ENCODE results near the gene COL4A3. TPM values are rescaled to one million over a fixed set of nuclear protein-coding genes. Genes with fewer than 3 reads are reported as not detected.

COL4A3 gene
- total and polyA plus RNA-seq, 11 donors: 0.55 to 6.9 (median 1.9) TPM

GRCh38 chr2:227127201-227127600 lies 37.2 kb upstream of the COL4A3 start:
- intact Hi-C loops (cut with DNase I): loop anchor here in 1 of 10 donors (1.0 kb wide), 1 partner anchor 111 kb away; no protein-coding TSS in a partner anchor
- TF ChIP-seq CTCF (IDR thresholded peaks at IDR 0.05) (no peak), POLR2A (IDR thresholded peaks at IDR 0.05) (no peak)
- H3K9me3 ChIP-seq: no peaks in the 10 kb centered on the region
- H3K4me3 ChIP-seq: no peak overlapping the region
- DNase-seq (no peak), ATAC-seq (peak in 3 of 4 donors; percentile 18 to 30 (median 23))
- peaks cover 0 to 8% (median 0%) of the 10 kb centered on the region in 12 donors for H3K4me1 ChIP-seq
- 41 to 49% (median 42%) methylated on average over 8 of the region's 8 CpGs for WGBS, 4 donors
- H3K27ac ChIP-seq: no peak overlapping the region
- H3K36me3 ChIP-seq: peaks cover 0 to 4% (median 0%) of the 10 kb centered on the region in 9 donors
- peaks cover 0 to 3% (median 0%) of the 10 kb centered on the region in 9 donors for H3K27me3 ChIP-seq

- no peak overlapping the region for H3K27ac ChIP-seq
- no peak for TF ChIP-seq CTCF (IDR thresholded peaks at IDR 0.05)
- TF ChIP-seq POLR2A (IDR thresholded peaks at IDR 0.05): no peak
- WGBS, 4 donors: 86 to 95% (median 89%) methylated on average over 8 of the region's 8 CpGs
- intact Hi-C loops (cut with DNase I): loop anchor here (1.0 to 10.0 kb wide), 4 partner anchors 42 to 634 kb away; no protein-coding TSS in a partner anchor
- peaks cover 0 to 8% (median 0%) of the 10 kb centered on the region in 12 donors for H3K4me1 ChIP-seq
- DNase-seq (no peak), ATAC-seq (no peak)
- no peak overlapping the region for H3K4me3 ChIP-seq
- H3K27me3 ChIP-seq: peaks cover 0 to 3% (median 0%) of the 10 kb centered on the region in 9 donors
- H3K9me3 ChIP-seq: no peaks in the 10 kb centered on the region
- no peaks in the 10 kb centered on the region for H3K36me3 ChIP-seq
Measured at GRCh38 chr2:227130636-227131035, 33.8 kb upstream of the COL4A3 start.

GRCh38 chr2:227132986-227133385 lies 31.4 kb upstream of the COL4A3 start:
- Histone ChIP-seq H3K9me3 (no peaks in the 10 kb centered on the region), H3K27me3 (peaks cover 0 to 3% (median 0%) of the 10 kb centered on the region in 9 donors), H3K4me3 (no peak overlapping the region), H3K4me1 (peaks cover 0 to 4% (median 0%) of the 10 kb centered on the region in 12 donors), H3K27ac (no peak overlapping the region), H3K36me3 (no peaks in the 10 kb centered on the region)
- TF ChIP-seq POLR2A (IDR thresholded peaks at IDR 0.05): no peak
- no peak for TF ChIP-seq CTCF (IDR thresholded peaks at IDR 0.05)
- DNase-seq (no peak), ATAC-seq (peak in 2 of 4 donors; percentile 19 to 33)
- intact Hi-C loops (cut with DNase I): loop anchor here in 2 of 10 donors (5.0 to 10.0 kb wide), 2 partner anchors 39 to 632 kb away; no protein-coding TSS in a partner anchor
- 68 to 73% (median 71%) methylated on average over 4 of the region's 4 CpGs for WGBS, 4 donors

DNA sequence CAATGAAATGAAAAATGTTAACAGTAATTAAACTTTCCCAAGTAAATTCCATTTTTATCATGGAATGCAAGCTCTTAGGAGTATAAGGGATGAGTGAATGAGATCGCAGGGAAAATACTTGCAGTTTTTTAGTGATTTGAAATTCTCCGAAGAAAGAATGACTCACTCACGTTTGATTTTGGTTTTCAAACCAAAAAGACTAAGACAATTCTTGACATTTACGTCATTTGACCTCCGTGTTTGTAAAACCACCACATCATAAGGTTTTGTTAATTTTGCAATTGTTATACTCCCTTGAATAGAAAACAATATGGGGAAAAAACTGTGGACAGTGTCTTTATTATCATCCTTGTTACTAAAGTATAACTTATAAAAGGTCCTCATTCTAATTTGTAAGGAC lies 29.8 kb upstream of the COL4A3 start:
- no peak for TF ChIP-seq CTCF (IDR thresholded peaks at IDR 0.05)
- TF ChIP-seq POLR2A (IDR thresholded peaks at IDR 0.05): no peak
- H3K36me3 ChIP-seq: peaks cover 0 to 7% (median 0%) of the 10 kb centered on the region in 9 donors
- no peak for DNase-seq
- intact Hi-C loops (cut with DNase I): loop anchor here in 2 of 10 donors (5.0 to 10.0 kb wide), 2 partner anchors 38 to 630 kb away; no protein-coding TSS in a partner anchor
- peak overlapping the region in 2 of 12 donors; percentile 34 to 46 for H3K27ac ChIP-seq
- H3K4me3 ChIP-seq: no peak overlapping the region
- H3K27me3 ChIP-seq: peaks cover 0 to under 1% (median 0%) of the 10 kb centered on the region in 9 donors
- H3K9me3 ChIP-seq: no peaks in the 10 kb centered on the region
- 76 to 79% (median 79%) methylated on average over 5 of the region's 5 CpGs for WGBS, 4 donors
- ATAC-seq: no peak
- peaks cover 0 to 4% (median 0%) of the 10 kb centered on the region in 12 donors for H3K4me1 ChIP-seq

All from heart left ventricle (tissue), 16 donors.